Mucosa of descending colon (tissue), 3 donors: ENCODE results near the gene TRIM17. TPM values are rescaled to one million over a fixed set of nuclear protein-coding genes. Genes with fewer than 3 reads are reported as not detected.

ENCODE experiments used
- ATAC-seq: fragments of 200-7000 bp; cut with Tn5 transposase; one replicate; pipeline ENCODE4 v1.9.1; 2020; ENCODE audit warnings: mild to moderate bottlenecking, moderate library complexity
- DNase-seq, 3 donors: peaks; one replicate each; pipeline ENCODE4 v3.0.0-alpha.2; 2020
- H3K36me3 ChIP-seq: fragments of 200-600 bp; one replicate; pipeline ENCODE4 v1.8.0; 2021; ENCODE audit warnings: low read depth, mild to moderate bottlenecking
- H3K4me1 ChIP-seq: fragments of 200-600 bp; one replicate; pipeline ENCODE4 v1.8.0; 2021; ENCODE audit warnings: low read depth, mild to moderate bottlenecking
- H3K4me3 ChIP-seq: fragments of 200-600 bp; one replicate; pipeline ENCODE4 v1.8.0; 2021; ENCODE audit warnings: mild to moderate bottlenecking
- H3K9me3 ChIP-seq: fragments of 200-600 bp; one replicate; pipeline ENCODE4 v1.8.0; 2021; ENCODE audit warnings: mild to moderate bottlenecking
- intact Hi-C, 2 donors: fragments of 100-400 bp; cut with DNase I in 1 of 2; cut with micrococcal nuclease in 1 of 2; formaldehyde crosslinking; loops; one replicate each; pipeline versions ENCODE4 v1.11.0 to v1.11.1; 2022; cut with DNase I, micrococcal nuclease
- long read RNA-seq, 2 donors: library from polyadenylated mRNA; unstranded; transcript quantifications; one replicate each; pipeline ENCODE4 v2.0.0, GENCODE V29; 2019 to 2021
- total RNA-seq, 3 donors: library from RNA; stranded (reverse); fragmentation: NEBNext Ultra II Directional in 2 of 3; extraction: Animal tissue kit (Norgen Biotek cat#: 25700) in 2 of 3; gene quantifications; one replicate each; pipeline versions ENCODE4 v1.2.1 to v1.2.4, GENCODE V29; 2021 to 2023
- TF ChIP-seq, protein P1 (sequence below): fragments of 200-600 bp; IDR thresholded peaks from one replicate; pipeline ENCODE4 v1.8.0; 2022; ENCODE audit warnings: antibody characterized with exemption, mild to moderate bottlenecking
- donor health status: DM: no; HTN: no; CAD: no; lungs with moderate emphysema.
- donor health status: DM: no; HTN: no; CAD: no.
- donor health status: DM: no; HTN: yes; CAD: no.

The TRIM17 gene
- under 1 TPM in 2 of 3 donors, not detected in 1; 0.39 to 0.76 TPM for total RNA-seq
- long read RNA-seq, donor 1, partial matches to known transcripts = 0 of 6 reads
- long read RNA-seq, donor 1, other reads (novel, unspliced or antisense) = 6 of 6 reads
- long read RNA-seq, donor 2, partial matches to known transcripts = 0 of 1 reads
- long read RNA-seq, donor 2, other reads (novel, unspliced or antisense) = 1 of 1 reads

- TF ChIP-seq, protein P1, sequence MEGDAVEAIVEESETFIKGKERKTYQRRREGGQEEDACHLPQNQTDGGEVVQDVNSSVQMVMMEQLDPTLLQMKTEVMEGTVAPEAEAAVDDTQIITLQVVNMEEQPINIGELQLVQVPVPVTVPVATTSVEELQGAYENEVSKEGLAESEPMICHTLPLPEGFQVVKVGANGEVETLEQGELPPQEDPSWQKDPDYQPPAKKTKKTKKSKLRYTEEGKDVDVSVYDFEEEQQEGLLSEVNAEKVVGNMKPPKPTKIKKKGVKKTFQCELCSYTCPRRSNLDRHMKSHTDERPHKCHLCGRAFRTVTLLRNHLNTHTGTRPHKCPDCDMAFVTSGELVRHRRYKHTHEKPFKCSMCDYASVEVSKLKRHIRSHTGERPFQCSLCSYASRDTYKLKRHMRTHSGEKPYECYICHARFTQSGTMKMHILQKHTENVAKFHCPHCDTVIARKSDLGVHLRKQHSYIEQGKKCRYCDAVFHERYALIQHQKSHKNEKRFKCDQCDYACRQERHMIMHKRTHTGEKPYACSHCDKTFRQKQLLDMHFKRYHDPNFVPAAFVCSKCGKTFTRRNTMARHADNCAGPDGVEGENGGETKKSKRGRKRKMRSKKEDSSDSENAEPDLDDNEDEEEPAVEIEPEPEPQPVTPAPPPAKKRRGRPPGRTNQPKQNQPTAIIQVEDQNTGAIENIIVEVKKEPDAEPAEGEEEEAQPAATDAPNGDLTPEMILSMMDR = no peak
- Histone ChIP-seq H3K4me3 (no peak within 1 kb of the TSS), H3K4me1 (peaks cover 9% of the 10 kb centered on the region), H3K36me3 (no peaks in the 10 kb centered on the region), H3K9me3 (no peaks in the 10 kb centered on the region)
- DNase-seq (no peak), ATAC-seq (peak; percentile 65)
- intact Hi-C loops = no loop called here
These were observed at the start of gene TRIM17 for GRCh38 chr1:228416217-228416933. TSS of gene TRIM17 (minus strand) at chr1:228416861. CDS start at chr1:228415072, 1,789 bp downstream.

DNA sequence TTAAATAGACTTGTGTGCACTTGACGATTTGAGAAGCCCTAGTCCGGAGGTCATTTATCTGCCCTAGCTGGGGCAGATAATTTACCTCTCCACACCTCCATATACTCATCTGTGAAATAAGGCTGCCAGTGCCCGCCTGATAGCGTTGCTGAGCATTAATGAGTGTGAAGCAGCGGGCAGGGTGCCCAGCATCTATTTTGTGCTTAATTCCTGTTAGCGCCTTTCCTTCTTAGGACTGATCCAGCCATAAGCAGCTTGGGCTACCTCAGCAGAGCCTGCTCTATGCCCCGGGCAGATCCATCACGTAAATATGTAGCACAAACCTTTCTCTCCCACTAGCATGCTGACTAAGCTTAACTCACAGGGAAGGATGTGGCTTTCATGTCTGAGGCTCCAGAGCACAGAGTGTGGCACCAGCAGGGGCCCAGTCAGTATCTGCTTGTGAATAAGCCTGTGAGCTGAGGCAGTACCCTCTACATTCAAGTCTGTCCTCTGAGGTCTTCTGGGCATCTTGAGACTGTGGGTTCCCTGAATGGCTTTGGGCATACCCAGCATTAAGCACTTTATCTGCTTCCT, 49.0 kb upstream of the TRIM17 start:
- Histone ChIP-seq H3K4me1 (peaks cover 5% of the 10 kb centered on the region), H3K9me3 (no peaks in the 10 kb centered on the region), H3K4me3 (no peak overlapping the region), H3K36me3 (no peaks in the 10 kb centered on the region)
- intact Hi-C loops = no loop called here
- ATAC-seq (peak; percentile 54), DNase-seq (no peak)
- TF ChIP-seq, protein P1 = no peak

DNA sequence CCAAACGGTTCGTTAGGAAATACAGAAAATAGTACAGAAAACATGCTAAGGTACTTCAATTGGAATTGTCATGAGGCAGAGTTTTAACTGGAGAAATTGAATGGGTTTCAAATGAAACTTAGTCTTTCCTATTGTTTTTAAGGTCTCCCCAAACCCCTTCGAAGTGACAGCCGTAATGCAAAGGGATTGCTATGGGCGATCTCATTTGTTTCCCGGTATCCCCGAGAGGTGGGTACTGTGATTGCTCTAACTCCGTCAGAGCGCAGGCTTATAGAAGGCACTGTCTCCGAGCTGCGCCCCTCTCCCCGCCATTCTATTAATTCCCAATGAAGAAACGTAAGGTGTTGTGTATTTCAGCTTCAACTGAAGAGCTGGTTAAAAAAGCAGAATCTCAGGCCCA, 48.5 kb upstream of the TRIM17 start:
- DNase-seq = no peak
- no peak for ATAC-seq
- no peak overlapping the region for H3K4me3 ChIP-seq

GRCh38 chr1:228464487-228464983, 47.9 kb upstream of the TRIM17 start:
- peak; percentile 88 for ATAC-seq

More for the DNA sequence above, 48.5 kb upstream of the TRIM17 start:
- TF ChIP-seq, protein P1 = no peak
- Histone ChIP-seq H3K9me3 (no peaks in the 10 kb centered on the region), H3K4me1 (peaks cover 5% of the 10 kb centered on the region), H3K36me3 (no peaks in the 10 kb centered on the region)
- intact Hi-C loops = no loop called here

More at GRCh38 chr1:228464487-228464983, 47.9 kb upstream of the TRIM17 start:
- no peaks in the 10 kb centered on the region for H3K36me3 ChIP-seq
- H3K9me3 ChIP-seq = no peaks in the 10 kb centered on the region
- peak; percentile 67 to 86 (median 67) for DNase-seq
- intact Hi-C loops = no loop called here
- peaks cover 5% of the 10 kb centered on the region for H3K4me1 ChIP-seq
- H3K4me3 ChIP-seq = no peak overlapping the region
- TF ChIP-seq, protein P1 = no peak
